SU-DHL-6 (cell line): ENCODE results near the gene SMIM5.

Experiments used
- H2AFZ ChIP-seq: fragments of 200-600 bp; sonication (generic); 2 replicates; pipeline ENCODE4 v1.6.1; 2014; ENCODE audit warnings: low read depth, mild to moderate bottlenecking, moderate library complexity, mixed read lengths, antibody characterized with exemption, low read length; ENCODE audit not compliant: severe bottlenecking
- H3F3A ChIP-seq: fragments of 200-600 bp; shearing (Covaris generic); 2 replicates; pipeline ENCODE4 v1.6.0; 2016; ENCODE audit warnings: antibody characterized with exemption, mild to moderate bottlenecking; ENCODE audit not compliant: insufficient read depth
- H3K27ac ChIP-seq: fragments of 200-600 bp; sonication (generic); 2 replicates; pipeline ENCODE4 v1.5.1; 2016; ENCODE audit warnings: low read depth, mild to moderate bottlenecking, low read length, moderate library complexity, mixed read lengths
- H3K27me3 ChIP-seq: fragments of 200-600 bp; sonication (generic), shearing (Covaris generic); 2 replicates; pipeline ENCODE4 v1.6.0; 2014; ENCODE audit warnings: mild to moderate bottlenecking, low read length
- H3K36me3 ChIP-seq: fragments of 200-600 bp; sonication (generic); 2 replicates; pipeline ENCODE4 v1.6.1; 2014; ENCODE audit warnings: mild to moderate bottlenecking, low read length, mixed read lengths
- H3K4me2 ChIP-seq: fragments of 300-600, 200-600 bp; shearing (Covaris generic), sonication (generic); 2 replicates; pipeline ENCODE4 v1.6.0; 2014; ENCODE audit warnings: low read length, low read depth, mild to moderate bottlenecking; ENCODE audit not compliant: poor library complexity, severe bottlenecking
- H3K4me3 ChIP-seq: fragments of 200-600 bp; sonication (generic); 2 replicates; pipeline ENCODE4 v1.5.1; 2014; ENCODE audit warnings: antibody characterized with exemption, low read length, mild to moderate bottlenecking, mixed read lengths; ENCODE audit not compliant: insufficient read depth, poor library complexity, severe bottlenecking
- H3K79me2 ChIP-seq: fragments of 200-600 bp; sonication (generic); 2 replicates; pipeline ENCODE4 v1.6.1; 2014; ENCODE audit warnings: mild to moderate bottlenecking, low read length, moderate library complexity; ENCODE audit not compliant: insufficient read depth
- H3K9ac ChIP-seq: fragments of 200-600 bp; sonication (generic); 2 replicates; pipeline ENCODE4 v1.7.0; 2014; ENCODE audit warnings: mild to moderate bottlenecking, low read length
- H3K9me2 ChIP-seq: fragments of 200-600 bp; sonication (generic); replicated peaks from 2 replicates; pipeline ENCODE4 v1.6.1; 2014; ENCODE audit warnings: low read length; ENCODE audit not compliant: insufficient read depth
- H3K9me3 ChIP-seq: fragments of 200-600 bp; sonication (generic); 2 replicates; pipeline ENCODE4 v1.6.1; 2014; ENCODE audit warnings: low read length, mixed read lengths; ENCODE audit not compliant: insufficient read depth
- H4K20me1 ChIP-seq: fragments of 200-600 bp; sonication (generic); 2 replicates; pipeline ENCODE4 v1.6.1; 2014; ENCODE audit warnings: low read depth, mild to moderate bottlenecking, antibody characterized with exemption, low read length, moderate library complexity, mixed read lengths
- CTCF ChIP-seq: fragments of 200-600 bp; sonication (generic); IDR thresholded peaks from one replicate; pipeline ENCODE4 v1.5.1; 2017; ENCODE audit warnings: antibody characterized with exemption, mild to moderate bottlenecking, low read length, moderate library complexity; ENCODE audit not compliant: insufficient read depth, poor library complexity, severe bottlenecking
- EZH2phosphoT487 ChIP-seq: fragments of 200-600 bp; sonication (generic), shearing (Covaris generic); conservative IDR thresholded peaks from 2 replicates; pipeline ENCODE4 v1.6.1; 2018; ENCODE audit warnings: mild to moderate bottlenecking, antibody characterized with exemption, low read length, moderate library complexity, mixed read lengths

The SMIM5 gene

GRCh38 chr17:75630071-75630917 is 2.9 kb upstream of the SMIM5 start:
- H3F3A ChIP-seq: no peaks in the 10 kb centered on the region
- no peaks in the 10 kb centered on the region for H3K79me2 ChIP-seq
- TF ChIP-seq EZH2phosphoT487: no peak
- TF ChIP-seq CTCF: no peak
- H3K27me3 ChIP-seq: no peaks in the 10 kb centered on the region
- H3K4me2 ChIP-seq: no peak overlapping the region
- H3K9me2 ChIP-seq: no peaks in the 10 kb centered on the region
- H3K4me3 ChIP-seq: no peak overlapping the region
- no peak overlapping the region for H3K27ac ChIP-seq
- H4K20me1 ChIP-seq: no peaks in the 10 kb centered on the region
- H3K36me3 ChIP-seq: no peaks in the 10 kb centered on the region
- H2AFZ ChIP-seq: no peak overlapping the region
- H3K9me3 ChIP-seq: no peaks in the 10 kb centered on the region
- no peak overlapping the region for H3K9ac ChIP-seq

GRCh38 chr17:75631353-75631752 is 1.9 kb upstream of the SMIM5 start:
- H3F3A ChIP-seq: no peaks in the 10 kb centered on the region
- no peak for TF ChIP-seq CTCF
- no peak for TF ChIP-seq EZH2phosphoT487

GRCh38 chr17:75632428-75632827 is 806 bp upstream of the SMIM5 start:
- no peaks in the 10 kb centered on the region for H3K36me3 ChIP-seq
- H3F3A ChIP-seq: no peaks in the 10 kb centered on the region
- no peaks in the 10 kb centered on the region for H3K79me2 ChIP-seq
- no peaks in the 10 kb centered on the region for H3K9me3 ChIP-seq
- TF ChIP-seq EZH2phosphoT487 (no peak), CTCF (no peak)
- H3K27me3 ChIP-seq: no peaks in the 10 kb centered on the region
- no peak overlapping the region for H2AFZ ChIP-seq
- H3K4me3 ChIP-seq: no peak overlapping the region
- H3K27ac ChIP-seq: no peak overlapping the region
- H4K20me1 ChIP-seq: no peaks in the 10 kb centered on the region
- H3K4me2 ChIP-seq: no peak overlapping the region
- no peaks in the 10 kb centered on the region for H3K9me2 ChIP-seq
- H3K9ac ChIP-seq: no peak overlapping the region

More at GRCh38 chr17:75631353-75631752, 1.9 kb upstream of the SMIM5 start:
- Histone ChIP-seq H4K20me1 (no peaks in the 10 kb centered on the region), H3K27me3 (no peaks in the 10 kb centered on the region), H3K9me2 (no peaks in the 10 kb centered on the region), H3K9ac (no peak overlapping the region), H3K4me2 (no peak overlapping the region), H3K4me3 (no peak overlapping the region), H3K9me3 (no peaks in the 10 kb centered on the region), H3K27ac (no peak overlapping the region), H3K79me2 (no peaks in the 10 kb centered on the region), H2AFZ (no peak overlapping the region), H3K36me3 (no peaks in the 10 kb centered on the region)
